Heart right ventricle (tissue), 16 donors: Measurements from ENCODE around the gene CYB561D2. TPM values are rescaled to one million over a fixed set of nuclear protein-coding genes. Genes with fewer than 3 reads are reported as not detected.
A peak's percentile ranks its signal among the peaks of the same experiment; 100 is the strongest.

ENCODE experiments used
- ATAC-seq, 8 donors: fragments of 200-7000 bp; cut with Tn5 transposase; one replicate each; pipeline ENCODE4 v1.9.1; 2020; ENCODE audit warnings: mild to moderate bottlenecking in 8 of 8, moderate library complexity in 8 of 8, moderate number of reproducible peaks in 1 of 8
- DNase-seq, 2 donors: peaks; one replicate each; pipeline ENCODE4 v3.0.0-alpha.2; 2020
- H3K27ac ChIP-seq, 10 donors: fragments of 200-600 bp; sonication (generic) in 2 of 10; one replicate each; pipeline versions ENCODE4 v1.5.0 to v1.8.0; 2020 to 2022; ENCODE audit warnings: mild to moderate bottlenecking in 3 of 10
- H3K27me3 ChIP-seq, 7 donors: fragments of 200-600 bp; one replicate each; pipeline ENCODE4 v1.8.0; 2021 to 2022; ENCODE audit warnings: mild to moderate bottlenecking in 2 of 7
- H3K36me3 ChIP-seq, 9 donors: fragments of 200-600 bp; sonication (generic) in 1 of 9; one replicate each; pipeline versions ENCODE4 v1.5.0 to v1.8.0; 2020 to 2022; ENCODE audit warnings: mild to moderate bottlenecking in 2 of 9
- H3K4me1 ChIP-seq, 9 donors: fragments of 200-600 bp; sonication (generic) in 1 of 9; one replicate each; pipeline versions ENCODE4 v1.5.0 to v1.8.0; 2020 to 2022; ENCODE audit warnings: mild to moderate bottlenecking in 4 of 9
- H3K4me3 ChIP-seq, 10 donors: fragments of 200-600 bp; sonication (generic) in 2 of 10; one replicate each; pipeline versions ENCODE4 v1.5.0 to v1.8.0; 2020 to 2022; ENCODE audit warnings: mild to moderate bottlenecking in 7 of 10, moderate library complexity in 2 of 10
- H3K9me3 ChIP-seq, 11 donors: fragments of 200-600 bp in 10 of 11; sonication (generic) in 2 of 11; one replicate each; pipeline versions ENCODE4 v1.5.0 to v1.8.0; 2013 to 2022; ENCODE audit warnings: mild to moderate bottlenecking in 2 of 11, control low read depth in 1 of 11, moderate library complexity in 1 of 11
- WGBS, 2 donors: extraction: QIAGEN DNeasy Blood & Tissue Kit; methylation state at CpG; one replicate each; pipeline ENCODE4 v1.1.7; 2013; ENCODE audit warnings: inconsistent platforms in 1 of 2; 5-methylcytosine and 5-hydroxymethylcytosine counted together
- intact Hi-C, 10 donors: fragments of 100-400 bp; cut with DNase I; formaldehyde crosslinking; loops; one replicate each; pipeline versions ENCODE4 v1.11.1 to v1.14.2; 2022
- polyA plus RNA-seq, 2 donors: library from polyadenylated mRNA; stranded (reverse); fragments of 200-250 nt; gene quantifications; one replicate each; pipeline ENCODE4 v1.2.3, GENCODE V29; 2013
- total RNA-seq, 10 donors: library from RNA; stranded (reverse); fragmentation: NEBNext Ultra II Directional in 3 of 10; extraction: Animal tissue kit (Norgen Biotek cat#: 25700) in 3 of 10; gene quantifications; one replicate each; pipeline versions ENCODE4 v1.2.1 to v1.2.4, GENCODE V29; 2021 to 2023
- TF ChIP-seq, protein P1 (sequence below), 9 donors: fragments of 200-600 bp; sonication (generic) in 2 of 9; IDR thresholded peaks; one replicate each; pipeline versions ENCODE4 v1.5.0 to v1.8.0; 2021 to 2022; ENCODE audit warnings: antibody characterized with exemption in 9 of 9, mild to moderate bottlenecking in 5 of 9, moderate library complexity in 1 of 9
- donor health status: Arrhythmogenic right ventricular cardiomyopathy.
- donor health status: ischemic (EF 13 %, LVEDD 7.1; RV severe dilation, severe dysfunction).
- donor health status: healthy with polysubstance abuse.
- donor health status: DM: no; HTN: yes; CAD: no.
- donor health status: DM: no; HTN: no; CAD: no.
- donor health status: ischemic (EF 25% LVEDD 6.9; RV normal size, moderate dysfunction).
- donor health status: ischemic (EF 25% LVEDD 5.7; RV mildly dilated, moderate dysfunction).
- donor health status: healthy.
- donor health status: DM: yes; HTN: yes; CAD: no.
- donor health status: Ischemic cardiomyopathy.
- donor health status: ischemic (EF 35%, LVEDD 5.7; RV mildly dilated, moderate dysfunction).
- donor health status: nonischemic (EF 11% LVEDD 7.7; RV severe dilation, severe dysfunction).
- donor health status: DM: yes; HTN: yes; CAD: no.
- donor health status: PGD.
- donor health status: ischemic (EF 29% LVEDD 5.4; RV normal size, mild dysfunction).
- donor health status: nonischemic (EF 23%, LVEDD 6.1; RV moderate dilation, normal function).

The CYB561D2 gene
- total and polyA plus RNA-seq, 12 donors: 3.9 to 21.8 (median 5.8) TPM

DNA sequence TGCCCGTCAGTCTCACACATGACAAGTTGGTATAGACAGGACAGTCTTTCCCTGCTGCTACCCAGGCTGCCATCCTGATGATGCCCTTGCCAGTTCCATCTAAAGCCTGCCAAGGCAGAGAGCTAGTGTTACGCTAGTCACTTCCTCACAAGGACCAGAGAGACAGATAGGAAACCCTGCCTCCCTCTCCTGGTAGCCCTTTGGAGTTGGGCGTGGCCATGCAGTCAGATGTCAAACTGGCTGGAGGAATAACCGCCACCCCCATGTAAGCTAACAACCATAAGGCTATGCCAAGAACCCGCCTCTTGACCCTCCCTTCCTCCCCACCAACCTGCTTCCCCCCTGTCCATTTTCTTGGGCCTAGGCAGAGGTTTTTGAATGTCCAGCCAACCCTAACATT is 5.9 kb downstream of the CYB561D2 start:
- ATAC-seq (peak in 7 of 8 donors; percentile 4 to 36 (median 17)), DNase-seq (peak in 1 of 2 donors; percentile 61)
- peaks cover 30 to 61% (median 46%) of the 10 kb centered on the region in 9 donors for H3K4me1 ChIP-seq
- peaks cover 0 to 60% (median 23%) of the 10 kb centered on the region in 9 donors for H3K36me3 ChIP-seq
- H3K27ac ChIP-seq: peak overlapping the region in 8 of 10 donors; percentile 13 to 97 (median 50)
- H3K9me3 ChIP-seq: no peaks in the 10 kb centered on the region
- TF ChIP-seq, protein P1, sequence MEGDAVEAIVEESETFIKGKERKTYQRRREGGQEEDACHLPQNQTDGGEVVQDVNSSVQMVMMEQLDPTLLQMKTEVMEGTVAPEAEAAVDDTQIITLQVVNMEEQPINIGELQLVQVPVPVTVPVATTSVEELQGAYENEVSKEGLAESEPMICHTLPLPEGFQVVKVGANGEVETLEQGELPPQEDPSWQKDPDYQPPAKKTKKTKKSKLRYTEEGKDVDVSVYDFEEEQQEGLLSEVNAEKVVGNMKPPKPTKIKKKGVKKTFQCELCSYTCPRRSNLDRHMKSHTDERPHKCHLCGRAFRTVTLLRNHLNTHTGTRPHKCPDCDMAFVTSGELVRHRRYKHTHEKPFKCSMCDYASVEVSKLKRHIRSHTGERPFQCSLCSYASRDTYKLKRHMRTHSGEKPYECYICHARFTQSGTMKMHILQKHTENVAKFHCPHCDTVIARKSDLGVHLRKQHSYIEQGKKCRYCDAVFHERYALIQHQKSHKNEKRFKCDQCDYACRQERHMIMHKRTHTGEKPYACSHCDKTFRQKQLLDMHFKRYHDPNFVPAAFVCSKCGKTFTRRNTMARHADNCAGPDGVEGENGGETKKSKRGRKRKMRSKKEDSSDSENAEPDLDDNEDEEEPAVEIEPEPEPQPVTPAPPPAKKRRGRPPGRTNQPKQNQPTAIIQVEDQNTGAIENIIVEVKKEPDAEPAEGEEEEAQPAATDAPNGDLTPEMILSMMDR (IDR thresholded peaks at IDR 0.05): no peak
- H3K4me3 ChIP-seq: peak overlapping the region in 9 of 10 donors; percentile 20 to 100 (median 90)
- intact Hi-C loops: loop anchor here in 1 of 10 donors (5.0 kb wide), 1 partner anchor 256 kb away; the partner anchor contains the start of gene CISH
- 34 to 37% methylated on average over 5 of the region's 5 CpGs for WGBS, 2 donors
- H3K27me3 ChIP-seq: no peaks in the 10 kb centered on the region

DNA sequence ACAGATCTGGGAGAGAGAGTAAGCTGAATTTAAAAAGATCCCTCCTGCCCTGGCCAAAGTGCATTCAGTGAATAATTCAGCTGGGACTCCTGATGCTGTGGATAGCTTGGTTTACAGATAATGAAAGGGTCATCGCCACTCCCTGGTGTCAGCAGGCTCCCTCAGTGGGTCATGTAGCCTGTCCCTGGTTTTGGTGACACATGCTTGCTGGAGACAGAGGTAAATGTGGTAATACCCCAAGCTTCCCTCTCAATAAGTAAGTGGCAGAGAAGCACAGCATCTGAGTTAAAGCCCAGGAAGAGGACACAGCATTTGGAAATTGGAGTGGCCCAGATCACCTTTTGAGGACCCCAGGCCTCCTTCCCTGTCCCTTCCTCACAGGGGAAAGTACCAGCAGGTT is 6.8 kb downstream of the CYB561D2 start:
- no peak for ATAC-seq
- intact Hi-C loops: loop anchor here in 1 of 10 donors (5.0 kb wide), 1 partner anchor 255 kb away; the partner anchor contains the start of gene CISH
- peaks cover 28 to 55% (median 42%) of the 10 kb centered on the region in 9 donors for H3K4me1 ChIP-seq
- no peaks in the 10 kb centered on the region for H3K27me3 ChIP-seq
- peak overlapping the region in 7 of 10 donors; percentile 31 to 98 (median 96) for H3K27ac ChIP-seq
- no peaks in the 10 kb centered on the region for H3K9me3 ChIP-seq
- WGBS, 2 donors: 45 to 58% methylated on average over 1 of the region's 1 CpG
- TF ChIP-seq, protein P1 (IDR thresholded peaks at IDR 0.05): no peak
- DNase-seq: no peak
- peaks cover 0 to 58% (median 23%) of the 10 kb centered on the region in 9 donors for H3K36me3 ChIP-seq
- H3K4me3 ChIP-seq: peak overlapping the region; percentile 76 to 100 (median 91)

- intact Hi-C loops: loop anchor here in 1 of 10 donors (5.0 kb wide), 1 partner anchor 254 kb away; the partner anchor contains the start of gene CISH
- no peaks in the 10 kb centered on the region for H3K9me3 ChIP-seq
- no peaks in the 10 kb centered on the region for H3K27me3 ChIP-seq
- TF ChIP-seq, protein P1 (IDR thresholded peaks at IDR 0.05): no peak
- WGBS, 2 donors: 42 to 54% methylated on average over 24 of the region's 24 CpGs
- ATAC-seq: peak in 1 of 8 donors; percentile 0
- DNase-seq: no peak
- H3K4me3 ChIP-seq: peak overlapping the region; percentile 76 to 100 (median 91)
- H3K27ac ChIP-seq: peak overlapping the region; percentile 88 to 98 (median 94)
- H3K4me1 ChIP-seq: peaks cover 28 to 50% (median 42%) of the 10 kb centered on the region in 9 donors
- H3K36me3 ChIP-seq: peaks cover 0 to 50% (median 18%) of the 10 kb centered on the region in 9 donors
Measured at GRCh38 chr3:50358355-50358910, 7.8 kb downstream of the CYB561D2 start.

- no peaks in the 10 kb centered on the region for H3K27me3 ChIP-seq
- peak within 1 kb of the TSS; percentile 88 to 98 (median 94) for H3K27ac ChIP-seq
- peak; percentile 93 to 99 for DNase-seq
- peak within 1 kb of the TSS; percentile 76 to 100 (median 91) for H3K4me3 ChIP-seq
- WGBS, 2 donors: 0% methylated on average over 64 of the region's 64 CpGs
- no peaks in the 10 kb centered on the region for H3K9me3 ChIP-seq
- TF ChIP-seq, protein P1 (IDR thresholded peaks at IDR 0.05): no peak
- peaks cover 28 to 49% (median 42%) of the 10 kb centered on the region in 9 donors for H3K4me1 ChIP-seq
- H3K36me3 ChIP-seq: peaks cover 0 to 43% (median 11%) of the 10 kb centered on the region in 9 donors
- intact Hi-C loops: loop anchor here in 2 of 10 donors (1.0 to 5.0 kb wide), 2 partner anchors 31 to 253 kb away; partner anchors contain the start of gene CISH (in 1 of the 2)
- ATAC-seq: peak; percentile 96 to 99 (median 97)
Measured at GRCh38 chr3:50358911-50359759, 8.5 kb downstream of the CYB561D2 start, which contains the start of gene TMEM115. Gene TMEM115, minus strand, starts transcription at chr3:50359521. Its CDS starts 458 bp downstream, at chr3:50359063.
